ENCODE data around the gene PRRX2. TPM values are rescaled to one million over a fixed set of nuclear protein-coding genes. Genes with fewer than 3 reads are reported as not detected.
A peak's percentile ranks its signal among the peaks of the same experiment; 100 is the strongest.
"Not testable (repeated sequence)": the region's sequence is repeated elsewhere in the genome, so short reads cannot be mapped to it uniquely, and the experiment has no call there.

PRRX2 gene
- polyA plus RNA-seq, 3 donors: 0.86 to 1.5 (median 1.3) TPM

DNA sequence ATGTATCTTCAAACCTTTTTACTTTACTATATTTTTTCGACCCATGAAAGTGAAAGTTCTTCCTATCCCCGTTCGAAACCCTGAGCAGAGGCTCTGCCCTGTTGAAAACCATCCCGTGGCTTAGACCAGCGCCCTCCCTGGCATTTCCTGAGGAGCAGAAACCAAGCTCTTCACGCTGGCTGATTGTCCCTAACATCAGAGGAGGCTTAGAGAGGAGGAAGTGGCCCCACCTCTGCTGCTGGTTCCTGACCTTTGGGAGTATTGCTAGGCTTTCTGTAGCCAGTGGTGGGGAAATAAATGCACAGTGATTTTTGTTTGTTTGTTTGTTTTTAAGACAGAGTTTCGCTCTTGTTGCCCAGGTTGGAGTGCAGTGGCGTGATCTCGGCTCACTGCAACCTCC lies 91.6 kb downstream of the PRRX2 start:
- no peak for DNase-seq

DNA sequence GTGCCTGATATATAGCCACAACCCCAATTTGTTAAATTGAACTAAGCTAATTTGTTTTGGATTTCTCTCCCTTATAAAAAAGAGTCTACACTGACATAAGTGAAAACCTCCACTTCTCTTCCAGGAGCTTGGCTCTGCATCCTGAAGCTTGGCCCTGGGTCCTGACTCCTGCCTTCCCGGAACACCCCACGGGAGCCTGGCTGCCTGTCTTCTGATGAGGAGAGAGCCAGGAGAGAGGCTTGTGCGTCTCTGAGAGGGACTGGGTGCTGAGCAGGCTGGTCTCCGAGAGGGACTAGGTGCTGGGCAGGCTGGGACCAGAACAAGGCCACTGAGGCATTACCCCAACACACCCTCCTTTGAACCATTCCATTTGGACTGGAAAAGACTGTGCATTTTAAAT lies 93.9 kb downstream of the PRRX2 start:
- DNase-seq: no peak

DNA sequence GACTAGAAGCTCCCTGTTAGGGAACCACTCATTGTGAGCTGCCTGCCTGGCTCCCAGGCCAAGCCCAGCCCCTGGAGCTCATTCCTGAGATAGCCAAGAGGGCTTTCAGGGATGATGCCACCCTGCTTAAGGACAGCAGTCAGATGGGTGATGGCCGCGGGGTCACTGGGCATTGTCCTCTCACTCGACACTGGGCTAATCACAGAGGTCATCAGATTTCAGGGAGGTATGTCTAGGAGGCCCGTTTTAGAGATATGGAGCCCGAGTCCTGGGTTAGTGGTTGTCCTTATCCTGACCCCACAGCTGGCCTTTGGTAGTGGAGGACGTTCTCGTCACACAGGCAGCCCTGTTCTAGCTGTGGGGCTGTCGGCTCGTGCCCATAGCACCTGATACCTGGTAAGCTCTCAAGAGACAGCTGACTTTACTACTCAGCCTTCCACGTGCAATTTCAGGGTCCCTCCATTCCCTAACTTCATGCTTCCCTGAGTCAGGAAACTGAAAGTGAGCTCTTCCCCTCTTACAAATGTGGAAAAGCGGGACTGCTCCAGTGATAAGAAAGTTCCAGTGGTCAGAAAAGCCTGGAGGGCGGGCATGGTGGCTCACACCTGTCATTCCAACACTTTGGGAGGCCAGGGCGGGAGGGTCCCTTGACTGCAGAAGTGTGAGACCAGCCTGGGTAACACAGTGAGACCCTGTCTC lies 94.5 kb downstream of the PRRX2 start:
- DNase-seq: no peak

DNA sequence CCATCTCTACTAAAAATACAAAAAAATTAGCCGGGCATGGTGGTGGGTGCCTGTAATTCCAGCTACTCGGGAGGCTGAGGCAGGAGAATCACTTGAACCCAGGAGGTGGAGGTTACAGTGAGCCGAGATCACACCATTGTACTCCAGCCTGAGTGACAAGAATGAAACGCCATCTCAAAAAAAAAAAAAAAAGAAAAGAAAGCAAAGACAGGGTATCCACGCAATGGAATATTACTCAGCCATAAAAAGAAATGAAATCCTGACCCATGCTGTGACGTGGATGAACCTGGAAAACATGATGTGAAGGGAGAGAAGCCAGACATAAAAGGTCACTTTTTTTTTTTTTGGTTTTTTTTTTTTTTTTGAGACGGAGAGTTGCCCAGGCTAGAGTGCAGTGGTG lies 95.3 kb downstream of the PRRX2 start:
- not testable (repeated sequence) for DNase-seq

DNA sequence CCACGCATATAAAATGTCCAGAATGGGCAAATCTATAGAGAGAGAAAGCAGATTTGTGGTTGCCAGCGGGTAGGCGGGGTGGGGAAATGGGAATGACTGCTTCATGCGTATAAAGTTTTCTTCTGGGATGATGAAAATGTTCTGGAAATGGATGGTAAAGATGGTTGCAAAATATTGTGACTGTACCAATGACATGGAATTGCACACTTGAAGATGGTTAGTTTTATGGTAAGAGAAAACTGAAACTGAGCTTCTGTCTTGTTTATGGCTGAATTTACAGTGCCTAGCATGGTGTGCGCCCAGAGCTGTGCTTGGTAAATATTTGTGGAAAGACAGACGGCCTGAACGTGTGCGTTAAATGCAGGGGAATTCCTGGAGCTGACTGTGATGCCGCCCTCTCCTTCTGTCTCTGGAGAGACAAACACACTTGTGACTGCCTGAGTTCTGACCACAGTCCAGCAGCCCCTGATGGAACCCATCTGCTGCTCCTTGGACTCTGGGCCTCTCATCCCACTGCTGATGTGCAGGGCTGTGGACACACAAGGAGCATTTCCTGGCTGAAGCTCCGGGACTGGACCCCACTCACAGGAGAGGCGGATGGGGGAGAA lies 96.0 kb downstream of the PRRX2 start:
- DNase-seq: peak; percentile 76

DNA sequence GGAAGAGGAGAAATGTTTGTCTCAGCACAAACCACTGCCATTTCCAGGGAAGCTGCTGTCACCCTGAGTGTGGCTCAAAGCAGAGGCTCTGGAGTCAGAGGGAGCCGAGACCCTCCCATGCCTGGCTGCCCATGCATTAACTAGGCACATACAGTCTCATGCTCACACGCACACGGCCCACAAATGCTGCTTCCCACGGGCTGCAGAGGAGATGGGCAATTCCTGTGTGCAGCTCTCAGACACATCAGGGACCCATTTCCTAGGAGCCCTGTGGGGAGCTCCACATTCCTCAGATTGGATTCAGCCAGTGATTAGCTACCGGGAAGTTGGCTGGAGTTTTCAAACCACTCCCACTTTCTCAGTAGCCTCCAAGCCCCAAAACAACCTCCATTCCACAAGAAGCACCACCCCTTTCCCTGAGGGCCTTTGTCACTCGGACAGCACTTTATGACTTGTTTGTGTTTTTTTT lies 96.5 kb downstream of the PRRX2 start:
- DNase-seq: peak; percentile 49

DNA sequence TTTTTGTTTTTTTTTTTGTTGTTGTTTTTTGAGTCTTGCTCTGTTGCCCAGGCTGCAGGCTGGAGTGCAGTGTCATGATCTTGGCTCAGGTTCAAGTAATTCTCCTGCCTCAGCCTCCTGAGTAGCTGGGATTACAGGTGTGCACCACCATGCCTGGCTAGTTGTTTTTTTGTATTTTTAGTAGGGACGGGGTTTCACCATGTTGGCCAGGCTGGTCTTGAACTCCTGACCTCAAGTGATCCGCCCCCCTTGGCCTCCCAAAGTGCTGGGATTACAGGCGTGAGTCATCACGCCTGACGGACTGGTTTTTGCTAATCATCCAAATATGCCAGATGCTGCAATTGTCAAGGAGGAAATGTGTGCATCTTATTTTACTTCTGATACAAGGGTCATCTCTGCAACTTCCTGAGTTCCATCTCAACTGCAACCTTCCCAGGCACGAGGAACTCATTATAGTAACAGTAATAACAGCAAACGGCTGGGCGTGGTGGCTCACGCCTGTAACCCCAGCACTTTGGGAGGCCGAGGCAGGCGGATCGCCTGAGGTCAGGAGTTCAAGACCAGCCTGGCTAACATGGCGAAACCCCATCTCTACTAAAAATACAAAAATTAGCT lies 97.0 kb downstream of the PRRX2 start:
- DNase-seq: not testable (repeated sequence)

DNA sequence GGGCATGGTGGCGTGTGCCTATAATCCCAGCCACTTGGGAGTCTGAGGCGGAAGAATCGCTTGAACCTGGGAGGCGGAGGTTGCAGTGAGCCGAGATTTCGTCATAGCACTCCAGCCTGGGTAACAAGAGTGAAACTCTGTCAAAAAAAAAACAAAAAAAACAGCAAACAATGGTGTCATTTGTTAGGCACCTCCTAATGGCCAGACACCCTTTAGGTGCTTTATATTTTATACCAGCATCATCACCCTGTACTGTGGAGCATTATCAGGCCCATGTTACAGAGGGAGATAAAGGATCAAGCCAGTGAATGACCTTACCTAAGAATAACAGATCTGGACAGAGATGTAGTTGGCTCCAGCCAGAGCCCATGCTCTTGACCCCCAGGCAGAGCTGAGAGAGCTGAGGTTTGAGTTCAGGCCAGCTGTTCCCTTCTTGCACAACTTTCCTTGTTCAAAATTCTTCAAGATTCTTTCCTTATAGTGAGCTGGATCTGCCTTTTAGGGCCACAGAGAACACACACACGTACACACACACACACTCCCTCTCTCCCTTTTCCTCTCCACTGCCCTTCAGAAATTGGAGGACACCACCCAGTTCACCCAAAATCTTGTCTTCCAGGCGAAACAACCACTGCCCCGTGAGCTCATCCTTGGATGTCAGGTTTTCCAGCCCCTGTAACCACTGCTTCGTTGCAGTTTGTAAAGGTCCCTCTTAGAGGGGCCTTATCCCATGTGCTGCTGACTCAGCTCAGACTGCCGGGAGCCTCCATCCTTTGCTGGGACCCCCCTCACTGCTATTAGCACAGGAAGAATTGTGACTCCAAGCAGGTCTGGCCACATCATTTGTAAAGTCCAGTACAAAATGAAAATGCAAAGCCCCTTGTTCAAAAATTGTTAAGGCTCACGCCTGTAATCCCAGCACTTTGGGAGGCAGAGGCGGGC lies 97.8 kb downstream of the PRRX2 start:
- no peak for DNase-seq

DNA sequence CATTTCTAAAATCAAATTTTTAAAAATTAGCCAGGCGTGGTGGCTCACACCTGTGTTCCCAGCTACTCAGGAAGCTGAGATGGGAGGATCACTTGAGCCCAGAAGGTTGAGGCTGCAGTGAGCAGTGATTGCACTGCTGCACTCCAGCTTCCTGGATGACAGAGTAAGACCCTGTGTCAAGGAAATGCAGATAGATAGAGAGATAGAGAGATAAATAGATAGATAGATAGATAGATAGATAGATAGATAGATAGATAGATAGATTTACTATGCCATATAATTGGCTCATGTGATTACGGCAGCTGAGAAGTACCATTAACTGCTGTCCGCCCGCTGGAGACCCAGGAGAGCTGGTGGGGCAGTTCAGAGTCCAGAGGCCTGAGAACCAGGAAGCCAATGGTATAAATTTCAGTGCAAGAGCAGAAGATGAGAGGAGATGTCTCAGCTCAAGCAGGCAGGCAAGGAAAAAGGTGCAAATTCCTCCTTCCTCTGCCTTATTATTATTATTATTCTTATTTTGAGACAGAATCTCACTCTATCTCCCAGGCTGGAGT lies 100.4 kb downstream of the PRRX2 start:
- DNase-seq: no peak

DNA sequence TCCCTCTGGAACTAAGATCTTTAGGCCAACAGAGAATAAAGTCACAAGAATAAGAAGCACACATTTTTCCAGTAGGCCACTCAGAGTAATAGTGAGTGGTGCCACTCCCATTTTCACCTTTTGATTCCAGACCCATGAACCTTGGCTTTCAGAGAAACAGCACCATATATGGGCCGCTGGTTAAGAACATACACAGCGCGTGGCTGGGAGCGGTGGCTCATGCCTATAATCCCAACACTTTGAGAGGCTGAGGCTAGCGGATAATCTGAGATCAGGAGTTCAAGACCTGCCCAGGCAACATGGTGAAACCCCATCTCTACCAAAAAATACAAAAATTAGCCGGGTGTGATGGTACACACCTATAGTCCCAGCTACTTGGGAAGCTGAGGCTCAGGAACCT lies 103.0 kb downstream of the PRRX2 start:
- DNase-seq: no peak

DNA sequence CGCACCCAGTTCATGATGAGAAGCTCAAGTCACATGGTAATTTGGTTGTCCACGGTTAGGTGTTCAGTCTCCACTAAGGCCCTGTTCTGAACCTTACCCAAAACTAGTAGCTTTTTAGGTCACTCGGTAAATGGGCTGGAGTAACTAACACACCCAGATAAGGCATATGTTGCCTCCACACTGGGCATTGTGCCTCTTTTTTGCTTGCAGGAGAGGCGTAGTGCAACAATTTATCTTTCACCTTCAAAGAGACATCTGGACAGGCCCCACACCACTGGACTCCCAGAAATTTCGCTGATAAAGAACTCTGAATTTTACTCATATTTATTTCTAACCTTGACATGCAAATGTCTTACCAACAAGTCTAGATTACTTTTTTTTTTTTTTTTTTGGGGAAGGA lies 104.2 kb downstream of the PRRX2 start:
- DNase-seq: no peak

DNA sequence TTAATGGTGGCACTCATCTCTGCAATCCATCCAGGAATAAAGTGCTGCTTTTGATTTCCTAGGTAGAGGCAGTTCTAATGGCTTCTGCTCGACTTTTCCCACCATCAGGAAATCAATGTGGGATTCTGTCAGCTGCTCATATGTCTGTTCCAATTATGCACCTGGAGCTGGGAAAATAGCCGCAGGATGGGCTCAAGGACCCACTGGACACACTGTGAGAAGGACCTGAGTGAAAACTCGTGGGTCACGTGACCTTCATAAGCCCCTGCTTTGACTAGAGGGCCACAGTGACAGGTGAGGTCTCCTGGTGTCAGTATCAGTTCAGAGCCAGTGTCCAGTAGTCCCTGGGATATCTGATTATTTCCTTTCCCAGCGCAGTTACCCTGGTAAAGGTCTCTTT lies 105.3 kb downstream of the PRRX2 start:
- no peak for DNase-seq

Other genes with a start within 250 kb of the PRRX2 start
- 1 to 10 TPM in 1 of 3 donors, under 1 TPM in 2; 0.49 to 1.2 (median 0.78) TPM for gene C9orf50, start 44.5 kb upstream of the PRRX2 start, polyA plus RNA-seq (ENCODE audit: insufficient read length in 3 of 3)
- 10 to 100 TPM; 33.1 to 39.3 (median 36.0) TPM for gene NTMT1, start 39.5 kb upstream of the PRRX2 start, polyA plus RNA-seq (ENCODE audit: insufficient read length in 3 of 3)
- 10 to 100 TPM; 19.2 to 22.5 (median 20.3) TPM for gene ASB6, start 23.5 kb upstream of the PRRX2 start, polyA plus RNA-seq (ENCODE audit: insufficient read length in 3 of 3)
- gene PTGES, start 87.4 kb downstream of the PRRX2 start, polyA plus RNA-seq (ENCODE audit: insufficient read length in 3 of 3): 1 to 10 TPM; 3.3 to 4.3 (median 4.3) TPM
- gene TOR1B, start 137.5 kb downstream of the PRRX2 start, polyA plus RNA-seq (ENCODE audit: insufficient read length in 3 of 3): 10 to 100 TPM; 21.1 to 23.4 (median 21.6) TPM
- gene TOR1A, start 158.5 kb downstream of the PRRX2 start, polyA plus RNA-seq (ENCODE audit: insufficient read length in 3 of 3): 10 to 100 TPM; 39.2 to 44.0 (median 40.0) TPM
- 10 to 100 TPM; 54.8 to 78.6 (median 66.2) TPM for gene C9orf78, start 169.6 kb downstream of the PRRX2 start, polyA plus RNA-seq (ENCODE audit: insufficient read length in 3 of 3)
- 10 to 100 TPM; 22.4 to 27.8 (median 22.6) TPM for gene USP20, start 169.8 kb downstream of the PRRX2 start, polyA plus RNA-seq (ENCODE audit: insufficient read length in 3 of 3)

Data from renal pelvis (tissue), 4 donors.